Choroid plexus epithelial cell (primary cell): ENCODE measurements around the gene ARPC1B.
A peak's percentile ranks its signal among the peaks of the same experiment; 100 is the strongest.
"Not testable (repeated sequence)": the region's sequence is repeated elsewhere in the genome, so short reads cannot be mapped to it uniquely, and the experiment has no call there.

Source experiments
- DNase-seq: peaks from one replicate; pipeline ENCODE4 v3.0.0-alpha.2; 2010; ENCODE audit warnings: low read depth
- H3K4me3 ChIP-seq: 2 replicates; pipeline ENCODE4 v1.5.1; 2011; ENCODE audit warnings: low read depth, mild to moderate bottlenecking, control low read depth, low read length, moderate library complexity
- TF ChIP-seq, protein P1 (sequence below): conservative IDR thresholded peaks from 2 replicates; pipeline ENCODE4 v1.5.1; 2011; ENCODE audit warnings: low read depth, mild to moderate bottlenecking, control low read depth, inconsistent platforms, low read length, moderate library complexity

The ARPC1B gene

DNA sequence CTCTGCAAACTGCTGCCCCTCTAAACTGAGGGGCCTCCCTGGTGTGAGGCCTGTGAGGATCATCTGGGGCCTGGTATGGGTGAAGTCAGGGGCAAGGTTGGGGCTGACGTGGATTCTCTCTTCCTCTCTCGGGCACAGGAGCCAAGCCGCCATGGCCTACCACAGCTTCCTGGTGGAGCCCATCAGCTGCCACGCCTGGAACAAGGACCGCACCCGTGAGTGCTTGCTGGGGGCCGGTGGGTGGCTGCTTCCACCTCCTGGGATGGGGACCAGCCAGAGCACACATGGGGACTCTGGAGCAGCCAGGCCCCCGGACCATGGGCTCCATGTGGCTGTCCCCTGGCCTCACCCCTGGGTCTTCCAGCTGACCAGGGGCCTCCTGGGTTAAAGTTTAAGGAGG lies 11.0 kb downstream of the ARPC1B start:
- no peak overlapping the region for H3K4me3 ChIP-seq
- no peak for DNase-seq
- TF ChIP-seq, protein P1, sequence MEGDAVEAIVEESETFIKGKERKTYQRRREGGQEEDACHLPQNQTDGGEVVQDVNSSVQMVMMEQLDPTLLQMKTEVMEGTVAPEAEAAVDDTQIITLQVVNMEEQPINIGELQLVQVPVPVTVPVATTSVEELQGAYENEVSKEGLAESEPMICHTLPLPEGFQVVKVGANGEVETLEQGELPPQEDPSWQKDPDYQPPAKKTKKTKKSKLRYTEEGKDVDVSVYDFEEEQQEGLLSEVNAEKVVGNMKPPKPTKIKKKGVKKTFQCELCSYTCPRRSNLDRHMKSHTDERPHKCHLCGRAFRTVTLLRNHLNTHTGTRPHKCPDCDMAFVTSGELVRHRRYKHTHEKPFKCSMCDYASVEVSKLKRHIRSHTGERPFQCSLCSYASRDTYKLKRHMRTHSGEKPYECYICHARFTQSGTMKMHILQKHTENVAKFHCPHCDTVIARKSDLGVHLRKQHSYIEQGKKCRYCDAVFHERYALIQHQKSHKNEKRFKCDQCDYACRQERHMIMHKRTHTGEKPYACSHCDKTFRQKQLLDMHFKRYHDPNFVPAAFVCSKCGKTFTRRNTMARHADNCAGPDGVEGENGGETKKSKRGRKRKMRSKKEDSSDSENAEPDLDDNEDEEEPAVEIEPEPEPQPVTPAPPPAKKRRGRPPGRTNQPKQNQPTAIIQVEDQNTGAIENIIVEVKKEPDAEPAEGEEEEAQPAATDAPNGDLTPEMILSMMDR, result no peak

DNA sequence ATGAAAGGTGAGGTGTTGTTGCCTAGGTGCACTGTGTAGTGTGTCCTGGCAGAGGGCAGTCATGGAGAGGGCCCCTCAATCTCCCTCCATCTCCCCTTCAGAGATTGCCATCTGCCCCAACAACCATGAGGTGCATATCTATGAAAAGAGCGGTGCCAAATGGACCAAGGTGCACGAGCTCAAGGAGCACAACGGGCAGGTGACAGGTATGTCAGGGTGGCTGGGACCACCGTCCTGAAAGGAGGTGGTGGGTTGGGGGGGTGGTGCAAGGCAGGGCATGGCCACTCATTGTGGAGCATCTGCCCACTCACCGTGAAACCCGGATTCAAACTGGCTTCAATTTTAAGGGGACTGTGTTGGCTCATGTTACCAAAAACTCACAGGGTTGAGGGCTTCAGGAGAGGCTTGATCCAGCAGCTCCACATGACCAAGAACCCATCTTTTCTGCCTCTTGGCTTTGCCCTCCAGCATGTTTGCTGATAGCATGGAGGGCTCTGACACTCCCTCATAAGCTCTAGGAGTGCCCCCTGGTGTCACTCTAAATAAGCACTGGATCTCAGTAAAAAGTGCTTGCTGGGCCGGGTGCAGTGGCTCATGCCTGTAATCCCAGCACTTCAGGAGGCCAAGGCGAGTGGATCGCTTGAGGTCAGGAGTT lies 12.2 kb downstream of the ARPC1B start:
- no peak overlapping the region for H3K4me3 ChIP-seq
- TF ChIP-seq, protein P1, result peak; percentile 54
- peak; percentile 63 for DNase-seq

DNA sequence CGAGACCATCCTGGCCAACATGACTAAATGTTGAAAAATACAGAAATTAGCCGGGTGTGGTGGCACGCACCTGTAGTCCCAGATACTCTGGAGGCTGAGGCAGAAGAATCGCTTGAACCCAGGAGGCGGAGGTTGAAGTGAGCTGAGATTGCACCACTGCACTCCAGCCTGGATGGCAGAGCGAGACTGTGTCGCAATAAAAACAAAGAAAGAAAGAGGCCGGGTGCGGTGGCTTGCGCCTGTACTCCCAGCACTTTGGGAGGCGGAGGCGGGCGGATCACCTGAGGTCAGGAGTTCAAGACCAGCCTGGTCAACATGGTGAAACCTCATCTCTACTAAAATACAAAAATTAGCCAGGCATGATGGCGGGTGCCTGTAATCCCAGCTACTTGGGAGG lies 12.7 kb downstream of the ARPC1B start:
- DNase-seq, H3K4me3 ChIP-seq: not testable (repeated sequence)

DNA sequence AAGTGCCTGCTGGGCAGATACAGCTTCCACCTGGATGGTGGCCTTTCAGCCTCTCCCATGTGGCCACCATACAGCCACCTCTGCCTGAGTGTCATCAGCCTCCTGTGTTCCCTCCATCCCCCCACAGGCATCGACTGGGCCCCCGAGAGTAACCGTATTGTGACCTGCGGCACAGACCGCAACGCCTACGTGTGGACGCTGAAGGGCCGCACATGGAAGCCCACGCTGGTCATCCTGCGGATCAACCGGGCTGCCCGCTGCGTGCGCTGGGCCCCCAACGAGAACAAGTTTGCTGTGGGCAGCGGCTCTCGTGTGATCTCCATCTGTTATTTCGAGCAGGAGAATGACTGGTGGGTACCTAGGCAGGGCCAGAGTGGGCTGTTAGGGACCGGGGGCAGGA lies 13.4 kb downstream of the ARPC1B start:
- H3K4me3 ChIP-seq, result no peak overlapping the region
- TF ChIP-seq, protein P1, result no peak

DNA sequence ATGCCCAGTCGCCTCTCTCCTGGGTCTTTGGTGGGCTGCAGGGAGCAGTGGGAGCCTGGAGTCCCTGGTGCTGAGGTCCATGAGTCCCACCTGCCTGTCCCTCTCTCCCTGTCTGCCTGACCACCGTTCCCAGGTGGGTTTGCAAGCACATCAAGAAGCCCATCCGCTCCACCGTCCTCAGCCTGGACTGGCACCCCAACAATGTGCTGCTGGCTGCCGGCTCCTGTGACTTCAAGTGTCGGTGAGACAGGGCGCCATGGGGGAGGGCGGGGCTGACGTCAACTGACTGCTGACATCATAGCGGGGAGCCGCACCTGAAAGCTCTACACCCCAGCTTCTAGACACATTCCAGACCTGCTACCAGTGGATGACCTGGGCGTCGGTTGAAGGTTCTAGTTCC lies 15.2 kb downstream of the ARPC1B start:
- H3K4me3 ChIP-seq, result no peak overlapping the region
- no peak for DNase-seq
- TF ChIP-seq, protein P1, result no peak

More for the DNA sequence above, 13.4 kb downstream of the ARPC1B start:
- no peak for DNase-seq

DNA sequence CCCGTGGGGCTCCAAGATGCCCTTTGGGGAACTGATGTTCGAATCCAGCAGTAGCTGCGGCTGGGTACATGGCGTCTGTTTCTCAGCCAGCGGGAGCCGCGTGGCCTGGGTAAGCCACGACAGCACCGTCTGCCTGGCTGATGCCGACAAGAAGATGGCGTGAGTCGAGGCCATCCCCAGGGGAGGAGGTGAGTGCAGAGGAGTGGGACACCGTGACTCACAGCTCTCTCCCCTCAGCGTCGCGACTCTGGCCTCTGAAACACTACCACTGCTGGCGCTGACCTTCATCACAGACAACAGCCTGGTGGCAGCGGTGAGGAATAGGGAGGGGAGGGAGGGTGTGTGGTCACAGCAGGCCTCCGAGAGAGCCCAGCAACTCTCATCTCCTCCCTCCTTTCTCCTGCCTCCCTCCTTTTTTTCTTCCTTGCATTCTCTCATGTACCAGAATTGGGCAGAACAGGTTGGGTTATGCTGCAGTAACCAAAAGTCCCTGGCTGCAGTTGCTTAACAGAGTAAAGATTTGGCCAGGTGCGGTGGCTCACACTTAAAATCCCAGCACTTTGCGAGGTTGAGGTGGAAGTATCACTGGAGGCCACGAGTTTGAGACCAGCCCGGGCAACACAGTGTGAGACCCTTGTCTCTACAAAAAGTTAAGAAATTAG lies 16.5 kb downstream of the ARPC1B start:
- no peak for DNase-seq
- TF ChIP-seq, protein P1, result no peak
- H3K4me3 ChIP-seq, result no peak overlapping the region

DNA sequence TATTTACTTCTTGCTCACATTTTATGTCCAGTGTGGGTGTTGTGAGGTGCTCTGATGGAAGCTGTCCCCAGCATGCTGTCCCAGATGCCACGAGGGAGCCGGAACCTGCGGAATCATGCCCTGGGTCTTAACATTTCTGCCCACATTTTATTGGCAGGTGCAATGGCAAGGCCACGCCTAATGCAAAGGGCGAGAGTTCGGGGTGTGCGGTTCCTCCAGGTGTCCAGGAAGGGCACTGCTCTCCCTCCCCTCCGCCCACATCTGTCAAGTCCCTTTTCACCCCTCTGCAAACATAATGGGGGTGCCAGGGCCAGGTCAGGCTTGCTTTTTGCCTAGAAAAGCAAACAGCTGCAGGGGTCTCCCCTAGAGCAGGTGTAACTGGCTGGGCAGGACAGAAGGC lies 17.5 kb downstream of the ARPC1B start:
- TF ChIP-seq, protein P1, result no peak
- DNase-seq, result no peak
- no peak overlapping the region for H3K4me3 ChIP-seq
